ENCODE measurements around the gene NR5A2. TPM values are rescaled to one million over a fixed set of nuclear protein-coding genes. Genes with fewer than 3 reads are reported as not detected.
A peak's percentile ranks its signal among the peaks of the same experiment; 100 is the strongest.

The NR5A2 gene
- total and polyA plus RNA-seq, 5 donors, result 0.32 to 0.58 (median 0.52) TPM

- no peaks in the 10 kb centered on the region for H3K27me3 ChIP-seq (ENCODE audit: control insufficient read depth, insufficient read depth)
- DNase-seq (no peak), ATAC-seq (peak; percentile 62 to 67)
- peak overlapping the region; percentile 16 for H3K27ac ChIP-seq (ENCODE audit: low read length)
- H3K4me1 ChIP-seq (ENCODE audit: control insufficient read depth, insufficient read depth, low read length), result peaks cover 2% of the 10 kb centered on the region
- no peaks in the 10 kb centered on the region for H3K9me3 ChIP-seq (ENCODE audit: control insufficient read depth, low read length)
- 29% methylated on average over 3 of the region's 3 CpGs for whole genome bisulfite sequencing
- intact Hi-C loops (cut with DNase I), result no loop called here
- no peak overlapping the region for H3K4me3 ChIP-seq (ENCODE audit: low read length)
These were observed 71.5 kb downstream of the NR5A2 start for GRCh38 chr1:200099040-200099439.

GRCh38 chr1:200103966-200104583 lies 76.6 kb downstream of the NR5A2 start:
- no peak overlapping the region for H3K27ac ChIP-seq (ENCODE audit: low read length)
- H3K27me3 ChIP-seq (ENCODE audit: control insufficient read depth, insufficient read depth), result no peaks in the 10 kb centered on the region
- ATAC-seq (peak; percentile 41 to 63), DNase-seq (no peak)
- no peak overlapping the region for H3K4me3 ChIP-seq (ENCODE audit: low read length)
- intact Hi-C loops (cut with DNase I), result no loop called here
- 20% methylated on average over 1 of the region's 1 CpG for WGBS
- peaks cover 2% of the 10 kb centered on the region for H3K4me1 ChIP-seq (ENCODE audit: control insufficient read depth, insufficient read depth, low read length)
- H3K9me3 ChIP-seq (ENCODE audit: control insufficient read depth, low read length), result no peaks in the 10 kb centered on the region

GRCh38 chr1:200107004-200107470 lies 79.5 kb downstream of the NR5A2 start:
- DNase-seq (no peak), ATAC-seq (no peak)
- H3K27me3 ChIP-seq (ENCODE audit: control insufficient read depth, insufficient read depth), result no peaks in the 10 kb centered on the region
- no peak overlapping the region for H3K4me3 ChIP-seq (ENCODE audit: low read length)
- intact Hi-C loops (cut with DNase I), result no loop called here
- 70% methylated on average over 8 of the region's 8 CpGs for WGBS
- no peak overlapping the region for H3K27ac ChIP-seq (ENCODE audit: low read length)
- H3K4me1 ChIP-seq (ENCODE audit: control insufficient read depth, insufficient read depth, low read length), result no peaks in the 10 kb centered on the region
- H3K9me3 ChIP-seq (ENCODE audit: control insufficient read depth, low read length), result no peaks in the 10 kb centered on the region

GRCh38 chr1:200108659-200109058 lies 81.1 kb downstream of the NR5A2 start:
- ATAC-seq, result no peak
- Histone ChIP-seq H3K9me3 (ENCODE audit: control insufficient read depth, low read length) (no peaks in the 10 kb centered on the region), H3K27me3 (ENCODE audit: control insufficient read depth, insufficient read depth) (no peaks in the 10 kb centered on the region), H3K27ac (ENCODE audit: low read length) (no peak overlapping the region), H3K4me1 (ENCODE audit: control insufficient read depth, insufficient read depth, low read length) (no peaks in the 10 kb centered on the region), H3K4me3 (ENCODE audit: low read length) (no peak overlapping the region)
- intact Hi-C loops (cut with DNase I), result no loop called here
- WGBS, result 0% methylated on average over 1 of the region's 1 CpG
- no peak for DNase-seq

GRCh38 chr1:200112290-200112689 lies 84.8 kb downstream of the NR5A2 start:
- 86% methylated on average over 3 of the region's 3 CpGs for WGBS
- ATAC-seq, result no peak
- Histone ChIP-seq H3K9me3 (ENCODE audit: control insufficient read depth, low read length) (no peaks in the 10 kb centered on the region), H3K4me3 (ENCODE audit: low read length) (no peak overlapping the region), H3K27me3 (ENCODE audit: control insufficient read depth, insufficient read depth) (no peaks in the 10 kb centered on the region), H3K4me1 (ENCODE audit: control insufficient read depth, insufficient read depth, low read length) (no peaks in the 10 kb centered on the region), H3K27ac (ENCODE audit: low read length) (no peak overlapping the region)
- intact Hi-C loops (cut with DNase I), result no loop called here
- DNase-seq, result no peak

GRCh38 chr1:200115532-200115931 lies 88.0 kb downstream of the NR5A2 start:
- 94% methylated on average over 1 of the region's 1 CpG for WGBS
- DNase-seq (no peak), ATAC-seq (no peak)
- Histone ChIP-seq H3K27me3 (ENCODE audit: control insufficient read depth, insufficient read depth) (no peaks in the 10 kb centered on the region), H3K27ac (ENCODE audit: low read length) (no peak overlapping the region), H3K4me1 (ENCODE audit: control insufficient read depth, insufficient read depth, low read length) (no peaks in the 10 kb centered on the region), H3K9me3 (ENCODE audit: control insufficient read depth, low read length) (no peaks in the 10 kb centered on the region), H3K4me3 (ENCODE audit: low read length) (no peak overlapping the region)
- intact Hi-C loops (cut with DNase I), result no loop called here

GRCh38 chr1:200116324-200116723 lies 88.8 kb downstream of the NR5A2 start:
- 94% methylated on average over 1 of the region's 1 CpG for WGBS
- H3K4me3 ChIP-seq (ENCODE audit: low read length), result no peak overlapping the region
- DNase-seq (no peak), ATAC-seq (no peak)
- H3K9me3 ChIP-seq (ENCODE audit: control insufficient read depth, low read length), result no peaks in the 10 kb centered on the region
- H3K4me1 ChIP-seq (ENCODE audit: control insufficient read depth, insufficient read depth, low read length), result no peaks in the 10 kb centered on the region
- H3K27ac ChIP-seq (ENCODE audit: low read length), result no peak overlapping the region
- intact Hi-C loops (cut with DNase I), result no loop called here
- H3K27me3 ChIP-seq (ENCODE audit: control insufficient read depth, insufficient read depth), result no peaks in the 10 kb centered on the region

- DNase-seq (no peak), ATAC-seq (no peak)
- intact Hi-C loops (cut with DNase I), result no loop called here
- Histone ChIP-seq H3K9me3 (ENCODE audit: control insufficient read depth, low read length) (no peaks in the 10 kb centered on the region), H3K4me3 (ENCODE audit: low read length) (no peak overlapping the region), H3K27me3 (ENCODE audit: control insufficient read depth, insufficient read depth) (no peaks in the 10 kb centered on the region), H3K4me1 (ENCODE audit: control insufficient read depth, insufficient read depth, low read length) (no peaks in the 10 kb centered on the region), H3K27ac (ENCODE audit: low read length) (no peak overlapping the region)
- 95% methylated on average over 3 of the region's 3 CpGs for WGBS
These were observed 91.4 kb downstream of the NR5A2 start for GRCh38 chr1:200118779-200119505.

GRCh38 chr1:200121421-200121820 lies 93.9 kb downstream of the NR5A2 start:
- ATAC-seq, result no peak
- no peaks in the 10 kb centered on the region for H3K27me3 ChIP-seq (ENCODE audit: control insufficient read depth, insufficient read depth)
- no peak overlapping the region for H3K4me3 ChIP-seq (ENCODE audit: low read length)
- H3K27ac ChIP-seq (ENCODE audit: low read length), result no peak overlapping the region
- intact Hi-C loops (cut with DNase I), result no loop called here
- no peaks in the 10 kb centered on the region for H3K9me3 ChIP-seq (ENCODE audit: control insufficient read depth, low read length)
- no peak for DNase-seq
- no peaks in the 10 kb centered on the region for H3K4me1 ChIP-seq (ENCODE audit: control insufficient read depth, insufficient read depth, low read length)

- WGBS, result 73% methylated on average over 1 of the region's 1 CpG
- Histone ChIP-seq H3K9me3 (ENCODE audit: control insufficient read depth, low read length) (no peaks in the 10 kb centered on the region), H3K27me3 (ENCODE audit: control insufficient read depth, insufficient read depth) (no peaks in the 10 kb centered on the region), H3K4me3 (ENCODE audit: low read length) (no peak overlapping the region), H3K4me1 (ENCODE audit: control insufficient read depth, insufficient read depth, low read length) (no peaks in the 10 kb centered on the region), H3K27ac (ENCODE audit: low read length) (no peak overlapping the region)
- DNase-seq, result no peak
- intact Hi-C loops (cut with DNase I), result no loop called here
- no peak for ATAC-seq
These were observed 96.8 kb downstream of the NR5A2 start for GRCh38 chr1:200124309-200124708.

GRCh38 chr1:200128081-200128480 lies 100.6 kb downstream of the NR5A2 start:
- no peaks in the 10 kb centered on the region for H3K9me3 ChIP-seq (ENCODE audit: control insufficient read depth, low read length)
- WGBS, result 87% methylated on average over 7 of the region's 7 CpGs
- intact Hi-C loops (cut with DNase I), result no loop called here
- no peak overlapping the region for H3K27ac ChIP-seq (ENCODE audit: low read length)
- no peak overlapping the region for H3K4me3 ChIP-seq (ENCODE audit: low read length)
- no peaks in the 10 kb centered on the region for H3K27me3 ChIP-seq (ENCODE audit: control insufficient read depth, insufficient read depth)
- ATAC-seq (no peak), DNase-seq (no peak)
- H3K4me1 ChIP-seq (ENCODE audit: control insufficient read depth, insufficient read depth, low read length), result no peaks in the 10 kb centered on the region

All from right cardiac atrium (tissue), 5 donors.